Pancreas (tissue), 10 donors: Measurements from ENCODE around the gene SPEN. TPM values are rescaled to one million over a fixed set of nuclear protein-coding genes. Genes with fewer than 3 reads are reported as not detected.

Source experiments
- ATAC-seq, 4 donors: fragments of 200-7000 bp; cut with Tn5 transposase; one replicate each; pipeline versions ENCODE4 v1.8.0 to v1.9.1; 2020; ENCODE audit warnings: mild to moderate bottlenecking in 4 of 4, moderate library complexity in 4 of 4
- DNase-seq, 6 donors: peaks; one replicate each; pipeline ENCODE4 v3.0.0-alpha.2; 2020
- FAIRE-seq: peaks from 2 replicates; lab custom pipeline; 2012; peaks lifted over from hg19 to GRCh38; lab: Jason Lieb, UNC
- H3K27ac ChIP-seq, 4 donors: fragments of 200-600 bp; sonication (generic); 1 replicate in 3 of 4; 2 replicates in 1 of 4; pipeline versions ENCODE4 v1.5.0 to v1.8.0; 2020
- H3K27me3 ChIP-seq, 4 donors: fragments of 200-600 bp; one replicate each; pipeline ENCODE4 v1.8.0; 2021
- H3K36me3 ChIP-seq, 3 donors: fragments of 200-600 bp; sonication (generic) in 1 of 3; one replicate each; pipeline versions ENCODE4 v1.5.0 to v1.8.0; 2020 to 2021
- H3K4me1 ChIP-seq, 3 donors: fragments of 200-600 bp; one replicate each; pipeline ENCODE4 v1.8.0; 2021
- H3K4me3 ChIP-seq, 4 donors: fragments of 200-600 bp; sonication (generic) in 2 of 4; one replicate each; pipeline versions ENCODE4 v1.5.0 to v1.8.0; 2020 to 2021
- H3K9me3 ChIP-seq, 4 donors: fragments of 200-600 bp; one replicate each; pipeline ENCODE4 v1.8.0; 2021
- CTCF ChIP-seq, 4 donors: fragments of 200-600 bp; sonication (generic) in 3 of 4; IDR thresholded peaks; one replicate each; pipeline versions ENCODE4 v1.5.0 to v1.8.0; 2021; ENCODE audit warnings: antibody characterized with exemption in 4 of 4
- WGBS, 2 donors: extraction: QIAGEN DNeasy Blood & Tissue Kit; methylation state at CpG; one replicate each; pipeline ENCODE4 v1.1.7; 2013; 5-methylcytosine and 5-hydroxymethylcytosine counted together
- intact Hi-C, 3 donors: fragments of 100-400 bp; cut with DNase I; formaldehyde crosslinking; loops; one replicate each; pipeline versions ENCODE4 v1.11.1 to v1.14.2; 2022
- polyA plus RNA-seq, 2 donors: library from polyadenylated mRNA; stranded (reverse); fragments of 200-250 nt; gene quantifications; one replicate each; pipeline ENCODE4 v1.2.3, GENCODE V29; 2013
- total RNA-seq, 6 donors: library from RNA; stranded (reverse); fragmentation: NEBNext Ultra II Directional in 4 of 6; extraction: Animal tissue kit (Norgen Biotek cat#: 25700) in 4 of 6; gene quantifications; one replicate each; pipeline versions ENCODE4 v1.2.1 to v1.2.4, GENCODE V29; 2021 to 2023
- donor health status: healthy with polysubstance abuse.
- donor health status: DM: no; HTN: no; CAD: no; lungs with moderate emphysema.
- donor health status: DM: no; HTN: no; CAD: no.
- donor health status: control.
- donor health status: control.
- donor health status: Bipolar disorder and iron deficiency.
- donor health status: DM: yes; HTN: yes; CAD: no.
- donor health status: DM: no; HTN: no; CAD: no.
- donor health status: DM: no; HTN: no; CAD: no.
- donor health status: DM: yes; HTN: yes; CAD: no.

SPEN gene
- total and polyA plus RNA-seq, 8 donors = 16.2 to 38.2 (median 26.2) TPM

GRCh38 chr1:15938628-15939161 lies 91.2 kb downstream of the SPEN start:
- H3K36me3 ChIP-seq = peaks cover 0 to 77% (median 43%) of the 10 kb centered on the region in 3 donors
- H3K4me3 ChIP-seq = no peak overlapping the region
- no peak for ATAC-seq
- intact Hi-C loops = no loop called here
- no peaks in the 10 kb centered on the region for H3K27me3 ChIP-seq
- WGBS, 2 donors = 92 to 95% methylated on average over 8 of the region's 8 CpGs
- H3K27ac ChIP-seq = peak overlapping the region in 3 of 4 donors; percentile 43 to 73 (median 45)
- no peaks in the 10 kb centered on the region for H3K9me3 ChIP-seq
- no peak for DNase-seq
- TF ChIP-seq CTCF (IDR thresholded peaks at IDR 0.05) = no peak
- no peak for FAIRE-seq
- H3K4me1 ChIP-seq = peaks cover 7 to 14% (median 13%) of the 10 kb centered on the region in 3 donors

- TF ChIP-seq CTCF (IDR thresholded peaks at IDR 0.05) = no peak
- intact Hi-C loops = no loop called here
- ATAC-seq (peak; percentile 73 to 88 (median 85)), FAIRE-seq (no peak), DNase-seq (peak; percentile 60 to 87 (median 71))
- Histone ChIP-seq H3K4me3 (no peak overlapping the region), H3K27ac (peak overlapping the region in 3 of 4 donors; percentile 43 to 73 (median 45)), H3K27me3 (no peaks in the 10 kb centered on the region), H3K4me1 (peaks cover 7 to 14% (median 13%) of the 10 kb centered on the region in 3 donors), H3K36me3 (peaks cover 0 to 77% (median 42%) of the 10 kb centered on the region in 3 donors), H3K9me3 (no peaks in the 10 kb centered on the region)
- 35 to 37% methylated on average over 17 of the region's 17 CpGs for WGBS, 2 donors
Measured at GRCh38 chr1:15939181-15940109, 91.9 kb downstream of the SPEN start.

- DNase-seq (no peak), ATAC-seq (no peak), FAIRE-seq (no peak)
- H3K36me3 ChIP-seq = peaks cover 0 to 77% (median 38%) of the 10 kb centered on the region in 3 donors
- H3K27me3 ChIP-seq = no peaks in the 10 kb centered on the region
- no peaks in the 10 kb centered on the region for H3K9me3 ChIP-seq
- H3K4me1 ChIP-seq = peaks cover 7 to 14% (median 13%) of the 10 kb centered on the region in 3 donors
- WGBS, 2 donors = 91 to 92% methylated on average over 13 of the region's 13 CpGs
- no peak overlapping the region for H3K4me3 ChIP-seq
- intact Hi-C loops = no loop called here
- no peak overlapping the region for H3K27ac ChIP-seq
- no peak for TF ChIP-seq CTCF (IDR thresholded peaks at IDR 0.05)
Measured at GRCh38 chr1:15940110-15941043, 92.9 kb downstream of the SPEN start.

- ATAC-seq (no peak), DNase-seq (peak in 1 of 6 donors; percentile 69), FAIRE-seq (no peak)
- peaks cover 7 to 14% (median 13%) of the 10 kb centered on the region in 3 donors for H3K4me1 ChIP-seq
- H3K9me3 ChIP-seq = no peaks in the 10 kb centered on the region
- H3K4me3 ChIP-seq = no peak overlapping the region
- H3K27ac ChIP-seq = no peak overlapping the region
- WGBS, 2 donors = 93% methylated on average over 13 of the region's 13 CpGs
- H3K27me3 ChIP-seq = no peaks in the 10 kb centered on the region
- intact Hi-C loops = no loop called here
- peaks cover 0 to 77% (median 34%) of the 10 kb centered on the region in 3 donors for H3K36me3 ChIP-seq
- no peak for TF ChIP-seq CTCF (IDR thresholded peaks at IDR 0.05)
Measured at GRCh38 chr1:15941044-15941840, 93.7 kb downstream of the SPEN start.
